SIG-M5 (cell line): ENCODE measurements around the gene IPCEF1.
"Not testable (repeated sequence)": the region's sequence is repeated elsewhere in the genome, so short reads cannot be mapped to it uniquely, and the experiment has no call there.

Experiments
- DNase-seq: peaks from one replicate; lab custom pipeline; 2025; lab: John Stamatoyannopoulos, UW

Gene IPCEF1

GRCh38 chr6:154371281-154371680 is 14.7 kb upstream of the IPCEF1 start:
- DNase-seq, result no peak

GRCh38 chr6:154370545-154370944 is 13.9 kb upstream of the IPCEF1 start:
- DNase-seq, result no peak

- DNase-seq, result no peak
Measured at GRCh38 chr6:154367839-154368695, 11.5 kb upstream of the IPCEF1 start.

- DNase-seq, result no peak
Measured at GRCh38 chr6:154367336-154367735, 10.7 kb upstream of the IPCEF1 start.

- no peak for DNase-seq
Measured at GRCh38 chr6:154363821-154364220, 7.2 kb upstream of the IPCEF1 start.

GRCh38 chr6:154361476-154361875 is 4.9 kb upstream of the IPCEF1 start:
- no peak for DNase-seq

- no peak for DNase-seq
Measured at GRCh38 chr6:154360476-154360875, 3.9 kb upstream of the IPCEF1 start.

GRCh38 chr6:154359679-154360078 is 3.1 kb upstream of the IPCEF1 start:
- no peak for DNase-seq

GRCh38 chr6:154359161-154359574 is 2.6 kb upstream of the IPCEF1 start:
- DNase-seq, result peak; percentile 11

GRCh38 chr6:154358019-154358545 is 1.5 kb upstream of the IPCEF1 start:
- no peak for DNase-seq

GRCh38 chr6:154356113-154356512 is 490 bp downstream of the IPCEF1 start:
- DNase-seq, result no peak

- no peak for DNase-seq
Measured at GRCh38 chr6:154354265-154354777, 2.3 kb downstream of the IPCEF1 start.

GRCh38 chr6:154353626-154354025 is 3.0 kb downstream of the IPCEF1 start:
- DNase-seq, result no peak

GRCh38 chr6:154352898-154353585 is 3.6 kb downstream of the IPCEF1 start:
- no peak for DNase-seq

- no peak for DNase-seq
Measured at GRCh38 chr6:154350293-154350692, 6.3 kb downstream of the IPCEF1 start.

GRCh38 chr6:154347981-154348380 is 8.6 kb downstream of the IPCEF1 start:
- no peak for DNase-seq

- DNase-seq, result no peak
Measured at GRCh38 chr6:154345811-154346210, 10.8 kb downstream of the IPCEF1 start.

GRCh38 chr6:154343473-154344308 is 12.9 kb downstream of the IPCEF1 start:
- DNase-seq, result no peak

GRCh38 chr6:154341871-154342270 is 14.7 kb downstream of the IPCEF1 start:
- DNase-seq, result no peak

- no peak for DNase-seq
Measured at GRCh38 chr6:154341336-154341735, 15.3 kb downstream of the IPCEF1 start.

- no peak for DNase-seq
Measured at GRCh38 chr6:154337406-154338005, 19.1 kb downstream of the IPCEF1 start.

- DNase-seq, result not testable (repeated sequence)
Measured at GRCh38 chr6:154334147-154334546, 22.5 kb downstream of the IPCEF1 start.
